ENCODE measurements around the gene REN. TPM values are rescaled to one million over a fixed set of nuclear protein-coding genes. Genes with fewer than 3 reads are reported as not detected.

Gene REN
- total and polyA plus RNA-seq, 9 of the 15 experiments (the other 6 are each of a cell fraction or from before 2014, with no cell fraction given): 1.7 to 9.9 (median 3.1) TPM

- TF ChIP-seq HMBOX1 (IDR thresholded peaks at IDR 0.05) (peak; percentile 76), CHAMP1 (IDR thresholded peaks at IDR 0.05) (no peak), CXXC5 (CRISPR knock-in tag; IDR thresholded peaks at IDR 0.05) (peak; percentile 76), NR4A1 (CRISPR knock-in tag; IDR thresholded peaks at IDR 0.05) (0 out of 2 replicates have a peak, but pooled peaks have one; percentile 35), NR4A1 (tag; IDR thresholded peaks at IDR 0.05) (peak; percentile 44; the same call in 1 of the 2 replicates), ZKSCAN8 (CRISPR knock-in tag; IDR thresholded peaks at IDR 0.05) (peak; percentile 73), HDAC8 (tag; IDR thresholded peaks at IDR 0.05) (no peak), NFE2 (IDR thresholded peaks at IDR 0.05; ENCODE audit: low read depth) (peak; percentile 51), TRIM24 (IDR thresholded peaks at IDR 0.05) (peak; percentile 76 to 87), ZNF239 (CRISPR knock-in tag; IDR thresholded peaks at IDR 0.05) (peak; percentile 31; the same call in 1 of the 2 replicates), AFF4 (CRISPR knock-in tag; IDR thresholded peaks at IDR 0.05) (no peak)
- TF ChIP-seq, protein P1, sequence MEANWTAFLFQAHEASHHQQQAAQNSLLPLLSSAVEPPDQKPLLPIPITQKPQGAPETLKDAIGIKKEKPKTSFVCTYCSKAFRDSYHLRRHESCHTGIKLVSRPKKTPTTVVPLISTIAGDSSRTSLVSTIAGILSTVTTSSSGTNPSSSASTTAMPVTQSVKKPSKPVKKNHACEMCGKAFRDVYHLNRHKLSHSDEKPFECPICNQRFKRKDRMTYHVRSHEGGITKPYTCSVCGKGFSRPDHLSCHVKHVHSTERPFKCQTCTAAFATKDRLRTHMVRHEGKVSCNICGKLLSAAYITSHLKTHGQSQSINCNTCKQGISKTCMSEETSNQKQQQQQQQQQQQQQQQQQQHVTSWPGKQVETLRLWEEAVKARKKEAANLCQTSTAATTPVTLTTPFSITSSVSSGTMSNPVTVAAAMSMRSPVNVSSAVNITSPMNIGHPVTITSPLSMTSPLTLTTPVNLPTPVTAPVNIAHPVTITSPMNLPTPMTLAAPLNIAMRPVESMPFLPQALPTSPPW (CRISPR knock-in tag; IDR thresholded peaks at IDR 0.05): peak; percentile 92
- TF ChIP-seq, protein P2, sequence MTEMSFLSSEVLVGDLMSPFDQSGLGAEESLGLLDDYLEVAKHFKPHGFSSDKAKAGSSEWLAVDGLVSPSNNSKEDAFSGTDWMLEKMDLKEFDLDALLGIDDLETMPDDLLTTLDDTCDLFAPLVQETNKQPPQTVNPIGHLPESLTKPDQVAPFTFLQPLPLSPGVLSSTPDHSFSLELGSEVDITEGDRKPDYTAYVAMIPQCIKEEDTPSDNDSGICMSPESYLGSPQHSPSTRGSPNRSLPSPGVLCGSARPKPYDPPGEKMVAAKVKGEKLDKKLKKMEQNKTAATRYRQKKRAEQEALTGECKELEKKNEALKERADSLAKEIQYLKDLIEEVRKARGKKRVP (CRISPR knock-in tag; IDR thresholded peaks at IDR 0.05): no peak
- TF ChIP-seq, protein P3, sequence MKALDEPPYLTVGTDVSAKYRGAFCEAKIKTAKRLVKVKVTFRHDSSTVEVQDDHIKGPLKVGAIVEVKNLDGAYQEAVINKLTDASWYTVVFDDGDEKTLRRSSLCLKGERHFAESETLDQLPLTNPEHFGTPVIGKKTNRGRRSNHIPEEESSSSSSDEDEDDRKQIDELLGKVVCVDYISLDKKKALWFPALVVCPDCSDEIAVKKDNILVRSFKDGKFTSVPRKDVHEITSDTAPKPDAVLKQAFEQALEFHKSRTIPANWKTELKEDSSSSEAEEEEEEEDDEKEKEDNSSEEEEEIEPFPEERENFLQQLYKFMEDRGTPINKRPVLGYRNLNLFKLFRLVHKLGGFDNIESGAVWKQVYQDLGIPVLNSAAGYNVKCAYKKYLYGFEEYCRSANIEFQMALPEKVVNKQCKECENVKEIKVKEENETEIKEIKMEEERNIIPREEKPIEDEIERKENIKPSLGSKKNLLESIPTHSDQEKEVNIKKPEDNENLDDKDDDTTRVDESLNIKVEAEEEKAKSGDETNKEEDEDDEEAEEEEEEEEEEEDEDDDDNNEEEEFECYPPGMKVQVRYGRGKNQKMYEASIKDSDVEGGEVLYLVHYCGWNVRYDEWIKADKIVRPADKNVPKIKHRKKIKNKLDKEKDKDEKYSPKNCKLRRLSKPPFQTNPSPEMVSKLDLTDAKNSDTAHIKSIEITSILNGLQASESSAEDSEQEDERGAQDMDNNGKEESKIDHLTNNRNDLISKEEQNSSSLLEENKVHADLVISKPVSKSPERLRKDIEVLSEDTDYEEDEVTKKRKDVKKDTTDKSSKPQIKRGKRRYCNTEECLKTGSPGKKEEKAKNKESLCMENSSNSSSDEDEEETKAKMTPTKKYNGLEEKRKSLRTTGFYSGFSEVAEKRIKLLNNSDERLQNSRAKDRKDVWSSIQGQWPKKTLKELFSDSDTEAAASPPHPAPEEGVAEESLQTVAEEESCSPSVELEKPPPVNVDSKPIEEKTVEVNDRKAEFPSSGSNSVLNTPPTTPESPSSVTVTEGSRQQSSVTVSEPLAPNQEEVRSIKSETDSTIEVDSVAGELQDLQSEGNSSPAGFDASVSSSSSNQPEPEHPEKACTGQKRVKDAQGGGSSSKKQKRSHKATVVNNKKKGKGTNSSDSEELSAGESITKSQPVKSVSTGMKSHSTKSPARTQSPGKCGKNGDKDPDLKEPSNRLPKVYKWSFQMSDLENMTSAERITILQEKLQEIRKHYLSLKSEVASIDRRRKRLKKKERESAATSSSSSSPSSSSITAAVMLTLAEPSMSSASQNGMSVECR (CRISPR knock-in tag; IDR thresholded peaks at IDR 0.05): no peak
These were observed 11.0 kb upstream of the REN start (continued) for GRCh38 chr1:204177133-204177532.

Data from K562 (cell line).